Fibroblast of lung (primary cell): ENCODE measurements around the gene HNRNPLL.

ENCODE experiments used
- EZH2 ChIP-seq: IDR thresholded peaks from 2 replicates; pipeline ENCODE4 v1.5.1; 2012; ENCODE audit warnings: low read length, control low read depth, mild to moderate bottlenecking; ENCODE audit errors: missing control alignments
- TF ChIP-seq, protein P1 (sequence below), 2 donors: IDR thresholded peaks in 1 of 2; conservative IDR thresholded peaks in 1 of 2; 1 replicate in 1 of 2; 2 replicates in 1 of 2; pipeline ENCODE4 v1.5.1; 2011 to 2012; ENCODE audit warnings: low read length in 2 of 2, control low read depth in 1 of 2, inconsistent platforms in 1 of 2, low read depth in 1 of 2, mild to moderate bottlenecking in 1 of 2

DNA sequence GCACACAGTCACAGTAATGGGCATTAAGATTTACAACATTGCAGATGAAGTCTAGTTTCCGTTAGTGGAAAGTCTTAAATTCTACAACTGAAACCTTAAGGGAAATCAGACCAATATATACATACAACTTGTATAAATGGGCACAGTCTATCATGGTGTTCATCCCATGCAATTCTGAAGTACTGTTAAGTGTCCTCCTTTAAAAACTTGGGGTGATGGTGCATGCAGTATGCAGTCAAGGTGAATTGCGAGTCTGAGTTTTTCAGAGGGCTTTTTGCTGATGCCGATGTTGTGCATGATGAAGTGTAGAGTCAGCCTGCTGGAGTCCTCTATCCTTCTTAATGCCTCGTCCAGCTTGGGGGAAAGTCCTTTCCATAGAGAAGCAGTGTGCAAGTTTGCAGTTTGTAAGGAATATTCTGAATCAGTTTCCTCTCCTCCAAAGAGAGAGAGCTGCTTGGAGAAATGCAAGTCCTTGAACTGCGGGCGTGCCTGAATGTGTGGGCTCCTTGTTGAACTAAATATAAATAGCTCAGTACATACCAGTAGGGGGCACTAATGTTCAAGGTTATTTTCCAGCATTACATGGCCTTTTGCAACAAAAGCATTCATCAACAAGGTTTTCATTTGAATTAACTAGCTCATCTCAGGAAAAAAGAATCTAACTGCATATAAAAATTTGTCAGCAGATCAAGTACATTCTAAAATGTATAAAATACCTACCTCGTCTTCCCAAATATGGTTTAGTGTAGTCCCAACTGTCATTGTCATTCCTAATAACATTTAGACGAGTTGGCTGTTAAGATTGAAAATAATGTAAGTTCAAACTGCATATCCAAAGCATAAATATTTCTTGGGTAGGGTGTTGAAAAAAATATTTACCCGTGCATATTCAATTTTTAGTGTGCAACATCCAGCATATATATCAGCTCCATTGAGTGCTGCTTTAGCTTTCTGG lies 21.3 kb downstream of the HNRNPLL start:
- TF ChIP-seq, protein P1, sequence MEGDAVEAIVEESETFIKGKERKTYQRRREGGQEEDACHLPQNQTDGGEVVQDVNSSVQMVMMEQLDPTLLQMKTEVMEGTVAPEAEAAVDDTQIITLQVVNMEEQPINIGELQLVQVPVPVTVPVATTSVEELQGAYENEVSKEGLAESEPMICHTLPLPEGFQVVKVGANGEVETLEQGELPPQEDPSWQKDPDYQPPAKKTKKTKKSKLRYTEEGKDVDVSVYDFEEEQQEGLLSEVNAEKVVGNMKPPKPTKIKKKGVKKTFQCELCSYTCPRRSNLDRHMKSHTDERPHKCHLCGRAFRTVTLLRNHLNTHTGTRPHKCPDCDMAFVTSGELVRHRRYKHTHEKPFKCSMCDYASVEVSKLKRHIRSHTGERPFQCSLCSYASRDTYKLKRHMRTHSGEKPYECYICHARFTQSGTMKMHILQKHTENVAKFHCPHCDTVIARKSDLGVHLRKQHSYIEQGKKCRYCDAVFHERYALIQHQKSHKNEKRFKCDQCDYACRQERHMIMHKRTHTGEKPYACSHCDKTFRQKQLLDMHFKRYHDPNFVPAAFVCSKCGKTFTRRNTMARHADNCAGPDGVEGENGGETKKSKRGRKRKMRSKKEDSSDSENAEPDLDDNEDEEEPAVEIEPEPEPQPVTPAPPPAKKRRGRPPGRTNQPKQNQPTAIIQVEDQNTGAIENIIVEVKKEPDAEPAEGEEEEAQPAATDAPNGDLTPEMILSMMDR (conservative IDR thresholded peaks at IDR 0.05 in 1 of 2, IDR thresholded peaks at IDR 0.05 in 1 of 2; ENCODE audit: low read depth in 1 of 2, low read length in 2 of 2), result peak; percentile 53 to 54
- TF ChIP-seq EZH2, result no peak
